Measurements from ENCODE around the gene TNK2. TPM values are rescaled to one million over a fixed set of nuclear protein-coding genes. Genes with fewer than 3 reads are reported as not detected.
"Not testable (repeated sequence)": the region's sequence is repeated elsewhere in the genome, so short reads cannot be mapped to it uniquely, and the experiment has no call there.

The TNK2 gene
- polyA plus RNA-seq, 3 donors, result 35.0 to 45.3 (median 43.8) TPM

DNA sequence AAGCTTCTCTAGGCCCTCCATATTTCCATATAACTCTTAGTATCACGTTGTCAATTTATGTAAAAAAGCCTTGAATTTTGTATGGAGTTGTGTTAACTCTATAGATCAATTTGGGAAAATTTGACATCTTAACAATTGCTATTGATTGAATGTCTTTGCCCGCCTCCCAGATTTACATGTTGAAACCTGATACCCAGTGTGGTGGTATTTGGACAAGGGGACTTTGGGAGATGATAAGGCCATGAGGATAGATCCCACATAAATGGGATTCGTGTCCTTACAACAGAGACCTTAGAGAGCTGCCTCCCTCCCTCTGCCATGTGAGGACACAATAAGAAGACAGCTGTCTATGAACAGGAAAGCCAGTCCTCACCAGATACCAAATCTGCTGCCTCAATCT is 21.1 kb upstream of the TNK2 start:
- DNase-seq, result no peak

- DNase-seq, result no peak
Measured at GRCh38 chr3:195921334-195921791, 13.0 kb upstream of the TNK2 start.

- DNase-seq, result no peak
Measured at GRCh38 chr3:195918176-195918575, 9.8 kb upstream of the TNK2 start.

DNA sequence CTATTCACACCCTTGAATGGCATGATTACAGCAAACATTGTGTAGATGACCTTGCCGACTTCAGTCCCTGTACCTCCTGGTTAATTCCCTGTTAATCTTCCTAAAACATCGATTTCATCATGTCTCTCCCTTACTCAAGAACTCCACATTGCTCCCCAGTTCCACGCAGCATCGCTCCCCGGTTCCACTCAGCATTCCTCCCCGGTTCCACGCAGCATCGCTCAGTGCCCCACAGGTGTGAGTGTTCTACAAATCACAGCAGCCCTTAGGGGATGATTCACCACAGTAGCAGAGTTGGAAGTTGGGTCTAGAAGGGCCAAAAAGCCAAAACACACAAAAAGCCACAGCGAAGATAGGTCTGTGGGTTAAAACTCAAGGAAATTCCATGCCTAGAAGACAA is 8.6 kb upstream of the TNK2 start:
- no peak for DNase-seq

GRCh38 chr3:195916291-195916690 is 7.9 kb upstream of the TNK2 start:
- no peak for DNase-seq

GRCh38 chr3:195914648-195915473 is 6.5 kb upstream of the TNK2 start:
- peak; percentile 94 for DNase-seq

DNA sequence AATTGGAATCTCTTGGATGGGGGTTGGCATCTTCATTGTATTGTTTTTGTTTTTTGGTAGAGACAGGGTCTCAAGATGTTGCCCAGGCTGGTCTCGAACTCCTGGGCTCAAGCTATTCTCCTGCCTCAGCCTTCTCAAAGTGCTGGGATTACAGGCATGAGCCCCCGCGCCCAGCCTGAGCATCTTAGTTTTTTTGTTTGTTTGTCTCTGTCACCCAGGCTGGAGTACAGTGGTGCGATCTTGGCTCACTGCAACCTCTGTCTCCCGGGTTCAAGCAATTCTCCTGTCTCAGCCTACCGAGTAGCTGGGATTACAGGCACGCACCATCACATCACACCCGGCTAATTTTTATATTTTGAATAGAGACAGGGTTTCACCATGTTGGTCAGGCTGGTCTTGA is 5.8 kb upstream of the TNK2 start:
- not testable (repeated sequence) for DNase-seq

DNA sequence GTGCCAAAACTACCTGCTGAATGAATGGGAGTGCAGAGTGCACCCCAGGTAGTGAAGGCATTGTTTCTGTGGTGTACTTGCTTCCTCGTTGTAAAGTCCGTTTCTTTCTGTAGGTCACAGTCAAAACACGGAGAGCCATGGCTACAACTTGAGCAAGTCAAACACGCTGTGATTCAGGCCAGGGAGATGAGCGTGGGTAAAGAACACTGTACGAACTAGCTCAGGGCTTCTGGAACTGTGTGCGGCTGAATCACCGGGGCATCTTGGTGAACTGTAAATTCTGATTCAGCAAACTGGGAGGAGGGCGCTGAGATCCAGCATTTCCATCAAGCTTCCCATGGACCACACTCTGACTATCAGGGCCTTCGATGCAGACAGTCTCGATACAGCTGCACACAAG is 5.0 kb upstream of the TNK2 start:
- DNase-seq, result no peak

GRCh38 chr3:195911946-195912270 is 3.6 kb upstream of the TNK2 start:
- no peak for DNase-seq

DNA sequence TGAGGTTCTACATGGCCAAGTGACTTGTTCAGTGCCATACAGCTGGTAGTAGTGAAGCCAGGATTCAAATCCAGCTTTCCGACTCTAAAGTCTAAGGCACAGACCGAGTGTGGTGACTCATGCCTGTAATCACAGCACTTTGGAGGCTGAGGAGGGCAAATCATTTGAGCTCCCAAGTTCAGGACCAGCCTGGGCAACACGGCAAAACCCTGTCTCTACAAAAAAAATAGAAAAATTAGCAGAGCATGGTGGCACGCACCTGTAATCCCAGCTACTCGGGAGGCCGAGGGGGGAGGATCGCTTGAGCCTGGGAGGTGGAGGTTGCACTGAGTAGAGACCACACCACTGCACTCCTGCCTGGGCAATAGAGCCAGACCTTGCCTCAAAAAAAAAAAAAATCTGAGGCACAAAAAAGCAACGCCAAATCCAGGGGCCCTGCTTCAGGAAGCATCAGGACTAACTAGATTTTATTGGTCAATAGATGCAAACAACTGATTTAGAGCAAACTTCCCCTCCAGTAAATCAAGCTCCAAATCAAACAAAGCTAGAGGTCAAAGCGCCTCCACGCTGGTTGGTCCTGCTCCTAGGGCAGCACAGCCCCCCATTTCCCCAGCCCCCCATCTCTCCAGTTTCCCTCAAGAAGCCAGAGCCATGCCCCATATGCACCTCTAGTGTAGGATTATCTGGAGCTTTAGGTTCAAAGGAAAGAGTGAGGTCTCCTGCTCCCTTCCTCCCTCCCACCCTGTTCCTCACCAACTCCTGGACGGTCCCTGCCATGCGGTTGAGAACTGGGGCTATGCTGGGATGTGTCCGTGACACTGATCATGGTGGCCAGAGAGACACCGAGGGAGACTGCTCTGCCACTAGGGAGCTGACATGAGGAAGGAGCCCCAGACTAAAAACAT is 2.9 kb upstream of the TNK2 start:
- DNase-seq, result no peak

DNA sequence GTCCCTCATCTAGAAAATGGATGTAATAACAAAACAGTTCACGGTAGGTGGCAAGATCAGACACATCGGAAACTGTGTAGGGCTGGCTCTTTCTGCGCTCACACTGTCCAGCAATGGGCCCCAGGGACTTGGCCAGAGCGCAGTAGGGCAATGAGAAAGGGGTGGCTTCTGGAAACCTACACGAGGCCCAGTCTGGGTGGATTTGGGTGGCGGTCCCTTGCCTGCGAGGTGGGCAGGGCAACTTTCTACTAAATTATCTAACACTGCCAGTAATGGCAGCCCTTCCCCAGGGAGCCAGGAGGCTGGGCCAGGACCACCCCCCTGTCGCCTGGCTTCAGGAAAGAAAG is 2.1 kb upstream of the TNK2 start:
- DNase-seq, result no peak

GRCh38 chr3:195909644-195910498 is 1.5 kb upstream of the TNK2 start:
- peak; percentile 81 for DNase-seq

DNA sequence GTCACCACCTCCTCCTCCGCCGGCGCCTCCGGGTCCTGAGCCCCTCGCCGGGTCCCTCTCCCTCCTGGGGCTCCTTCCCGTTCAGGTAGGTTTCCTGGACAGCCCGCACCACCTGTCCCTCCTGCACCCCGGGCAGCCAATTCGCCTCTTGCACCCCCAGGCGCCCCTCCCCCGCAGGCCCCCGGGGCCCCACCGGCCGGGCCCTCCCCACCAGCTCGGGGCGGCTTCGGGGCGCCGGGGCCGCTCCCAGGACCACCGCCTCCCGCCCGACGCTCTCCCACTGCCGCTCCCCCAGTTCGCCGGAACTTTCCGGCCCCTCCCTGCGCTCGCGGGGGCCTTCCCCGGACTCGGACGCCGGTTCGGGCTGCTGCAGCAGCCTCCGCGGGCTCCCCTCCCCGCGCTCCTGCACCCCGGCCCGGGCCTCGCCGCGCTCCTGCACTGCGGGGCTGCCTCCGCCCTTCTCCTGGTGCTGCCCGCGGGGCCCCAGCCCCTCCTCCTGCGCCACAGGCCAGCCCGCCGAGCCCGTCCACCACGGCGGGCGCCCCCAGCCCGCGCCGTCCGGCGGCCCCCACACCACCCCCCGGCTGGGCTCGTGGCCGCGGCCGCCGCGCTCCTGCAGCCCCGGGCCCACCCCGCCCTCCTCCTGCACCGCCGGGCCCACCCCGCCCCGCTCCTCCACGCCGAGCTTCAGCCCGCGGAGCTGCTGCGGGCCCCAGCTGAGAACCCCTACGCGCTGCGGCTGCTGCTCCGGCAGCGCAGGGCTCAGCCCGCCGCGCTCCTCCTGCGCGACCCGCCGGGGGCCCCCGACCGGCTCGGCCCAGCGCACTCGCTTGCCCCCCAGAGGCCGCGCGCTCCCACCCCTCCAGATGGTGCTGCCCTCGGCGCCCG is 587 bp upstream of the TNK2 start:
- DNase-seq, result no peak

- DNase-seq, result no peak
Measured at GRCh38 chr3:195907684-195907933, 742 bp downstream of the TNK2 start.

GRCh38 chr3:195906865-195907683 is 1.3 kb downstream of the TNK2 start:
- no peak for DNase-seq

GRCh38 chr3:195905970-195906864 is 2.1 kb downstream of the TNK2 start:
- DNase-seq, result no peak

DNA sequence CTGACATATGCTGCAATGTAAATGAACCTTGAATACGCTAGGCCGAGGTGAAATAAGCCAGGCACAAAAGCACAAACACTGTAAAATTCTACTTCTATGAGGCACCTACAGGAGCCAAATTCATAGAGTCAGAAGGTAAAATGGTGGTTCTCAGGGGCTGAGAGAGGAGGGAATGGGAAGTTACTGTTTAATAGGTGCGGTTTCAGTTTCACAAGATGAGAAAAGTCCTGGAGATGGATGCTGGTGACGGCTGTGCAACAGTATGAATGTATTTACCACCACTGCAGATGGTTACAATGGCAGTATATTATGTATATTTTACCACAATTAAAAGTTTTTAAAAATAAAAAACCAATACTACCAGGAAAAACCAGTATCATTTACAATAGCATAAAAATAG is 4.0 kb downstream of the TNK2 start:
- DNase-seq, result no peak

DNA sequence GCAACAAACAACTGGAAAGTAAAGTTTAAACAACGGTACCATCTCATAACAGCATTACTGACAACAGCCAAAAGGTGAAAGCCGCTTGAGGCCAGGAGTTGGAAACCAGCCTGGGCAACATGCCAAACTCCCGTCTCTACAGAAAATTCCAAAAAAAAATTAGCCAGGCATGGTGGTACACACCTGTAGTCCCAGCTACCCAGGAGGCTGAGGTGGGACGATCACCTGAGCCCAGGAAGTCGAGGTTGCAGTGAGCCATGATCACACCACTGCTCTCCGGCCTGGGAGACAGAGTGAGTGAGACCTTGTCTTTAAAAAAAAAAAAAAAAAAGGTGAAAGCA is 4.4 kb downstream of the TNK2 start:
- no peak for DNase-seq

- DNase-seq, result not testable (repeated sequence)
Measured at GRCh38 chr3:195902634-195903033, 5.7 kb downstream of the TNK2 start.
